ENCODE data around the gene INSYN2B.

DNA sequence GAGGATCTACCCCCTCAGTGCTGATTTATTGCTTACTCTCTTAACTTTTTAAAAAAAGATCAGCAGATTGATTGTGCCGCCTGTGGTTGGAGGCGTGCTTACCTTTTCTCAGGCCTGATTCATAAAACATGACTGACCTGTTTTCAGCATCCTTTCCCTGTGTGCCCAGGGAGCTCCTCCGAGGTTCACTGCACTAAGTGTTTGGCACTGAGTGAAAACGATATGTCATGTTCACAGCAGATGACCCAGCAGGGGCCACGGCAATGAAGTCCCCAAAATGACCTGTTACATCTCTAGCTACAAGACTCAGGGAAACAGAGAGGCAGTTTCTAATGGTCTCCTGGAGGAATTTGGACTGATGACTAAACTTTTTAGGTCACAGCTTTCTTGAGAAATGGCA is 69.9 kb downstream of the INSYN2B start:
- TF ChIP-seq, protein P1, sequence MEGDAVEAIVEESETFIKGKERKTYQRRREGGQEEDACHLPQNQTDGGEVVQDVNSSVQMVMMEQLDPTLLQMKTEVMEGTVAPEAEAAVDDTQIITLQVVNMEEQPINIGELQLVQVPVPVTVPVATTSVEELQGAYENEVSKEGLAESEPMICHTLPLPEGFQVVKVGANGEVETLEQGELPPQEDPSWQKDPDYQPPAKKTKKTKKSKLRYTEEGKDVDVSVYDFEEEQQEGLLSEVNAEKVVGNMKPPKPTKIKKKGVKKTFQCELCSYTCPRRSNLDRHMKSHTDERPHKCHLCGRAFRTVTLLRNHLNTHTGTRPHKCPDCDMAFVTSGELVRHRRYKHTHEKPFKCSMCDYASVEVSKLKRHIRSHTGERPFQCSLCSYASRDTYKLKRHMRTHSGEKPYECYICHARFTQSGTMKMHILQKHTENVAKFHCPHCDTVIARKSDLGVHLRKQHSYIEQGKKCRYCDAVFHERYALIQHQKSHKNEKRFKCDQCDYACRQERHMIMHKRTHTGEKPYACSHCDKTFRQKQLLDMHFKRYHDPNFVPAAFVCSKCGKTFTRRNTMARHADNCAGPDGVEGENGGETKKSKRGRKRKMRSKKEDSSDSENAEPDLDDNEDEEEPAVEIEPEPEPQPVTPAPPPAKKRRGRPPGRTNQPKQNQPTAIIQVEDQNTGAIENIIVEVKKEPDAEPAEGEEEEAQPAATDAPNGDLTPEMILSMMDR (IDR thresholded peaks at IDR 0.05) = no peak
- TF ChIP-seq EZH2 (IDR thresholded peaks at IDR 0.05) = no peak
- no peak for TF ChIP-seq EZH2phosphoT487 (IDR thresholded peaks at IDR 0.05)

All from neural progenitor cell (in vitro differentiated cells).